Measurements from ENCODE around the gene ACOX3.
A peak's percentile ranks its signal among the peaks of the same experiment; 100 is the strongest.
"Not testable (repeated sequence)": the region's sequence is repeated elsewhere in the genome, so short reads cannot be mapped to it uniquely, and the experiment has no call there.

ACOX3 gene

DNA sequence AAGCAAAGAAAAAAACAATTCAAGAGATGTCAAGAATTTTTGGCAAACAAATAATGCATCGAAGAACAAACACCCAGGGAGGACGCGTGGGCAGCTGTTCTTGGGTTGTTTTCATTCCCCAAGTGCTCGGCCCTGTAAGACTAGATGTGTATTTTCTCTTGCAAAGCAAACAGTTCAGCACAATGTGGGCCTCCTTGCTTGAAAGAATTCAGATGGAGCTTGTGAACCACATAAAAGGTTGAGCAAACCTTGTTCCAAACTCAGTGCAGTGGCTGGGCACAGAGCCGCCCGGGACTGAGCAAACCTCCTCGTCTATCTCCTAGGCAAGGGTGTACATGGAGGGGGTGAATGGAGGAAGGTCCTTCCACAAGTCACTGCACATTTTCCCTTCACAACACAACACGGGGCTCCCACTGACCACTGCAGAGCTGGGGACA is 88.6 kb downstream of the ACOX3 start:
- peak; percentile 57 for DNase-seq

DNA sequence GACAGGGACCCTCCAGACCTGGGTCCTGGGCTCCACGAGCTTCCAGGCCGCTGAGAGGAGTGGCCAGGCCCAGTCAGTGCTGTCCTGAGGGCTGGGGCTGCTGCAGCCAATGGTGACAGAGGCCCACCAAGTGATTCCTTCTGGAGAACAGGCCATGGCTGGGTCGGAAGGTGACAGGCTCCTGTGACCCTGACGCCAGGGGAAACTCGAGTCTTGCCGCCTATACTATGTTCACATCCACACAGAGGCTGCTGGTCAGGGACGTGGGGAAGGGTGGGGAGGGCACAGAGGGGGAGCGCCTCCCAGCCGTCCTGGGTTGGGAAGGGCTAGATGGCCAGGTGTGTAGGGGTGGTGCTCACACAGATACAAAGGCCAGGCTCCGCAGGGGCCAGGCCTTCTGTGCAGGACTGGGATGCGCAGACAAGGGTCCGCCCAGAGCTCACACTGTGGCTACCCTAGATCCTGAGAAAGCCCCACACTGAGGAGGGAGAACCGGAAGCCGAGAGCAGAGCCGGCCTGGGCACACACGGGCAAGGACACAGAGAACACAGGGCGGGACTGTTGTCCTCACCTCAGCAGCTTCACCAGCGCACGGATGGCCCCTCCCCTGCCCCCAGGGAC is 89.6 kb downstream of the ACOX3 start:
- no peak for DNase-seq

DNA sequence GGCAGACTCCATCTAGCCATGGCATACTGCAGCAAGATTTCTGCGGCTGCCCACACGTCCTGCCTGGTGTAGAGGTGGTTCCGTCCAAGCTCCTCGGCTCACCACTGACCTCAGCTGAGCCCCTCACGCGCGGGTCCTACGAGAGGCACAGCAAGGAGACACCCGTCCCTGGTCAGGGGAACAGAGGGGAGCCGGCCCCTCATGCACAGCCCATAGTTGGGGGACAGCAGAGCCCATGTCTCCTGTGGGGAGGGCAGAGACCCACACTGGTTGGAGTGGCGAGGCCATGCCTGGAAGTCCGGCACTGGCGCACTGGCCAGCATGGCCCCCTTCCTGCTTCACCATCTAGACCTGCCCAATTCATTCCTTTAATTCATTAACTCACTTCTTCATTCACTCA is 90.2 kb downstream of the ACOX3 start:
- DNase-seq: no peak

DNA sequence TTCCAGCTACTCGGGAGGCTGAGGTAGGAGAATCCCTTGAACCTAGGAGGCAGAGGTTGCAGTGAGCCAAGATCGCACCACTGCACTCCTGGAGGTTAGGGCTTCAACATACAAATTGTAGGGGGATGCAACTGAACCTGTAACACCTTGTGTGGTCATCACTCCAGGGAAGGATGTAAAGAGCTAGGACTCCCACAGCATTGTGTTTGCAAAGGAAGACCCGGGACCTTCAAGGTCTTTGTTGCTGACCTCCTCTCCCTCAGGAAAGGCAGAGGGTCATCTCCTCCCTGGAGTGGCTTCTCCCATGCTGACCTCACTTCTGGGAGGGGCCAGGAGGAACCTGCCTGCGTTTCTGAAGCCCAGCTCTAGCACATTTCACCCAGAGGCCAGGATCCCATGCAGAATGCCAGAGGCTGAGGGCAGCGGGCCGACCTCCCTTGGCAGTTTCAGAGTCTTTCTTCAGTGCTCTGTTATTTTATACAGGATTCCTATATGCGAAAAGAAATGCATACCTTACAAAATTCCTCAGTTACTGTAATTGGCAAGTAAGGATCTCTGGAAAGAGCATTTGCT is 90.8 kb downstream of the ACOX3 start:
- no peak for DNase-seq

DNA sequence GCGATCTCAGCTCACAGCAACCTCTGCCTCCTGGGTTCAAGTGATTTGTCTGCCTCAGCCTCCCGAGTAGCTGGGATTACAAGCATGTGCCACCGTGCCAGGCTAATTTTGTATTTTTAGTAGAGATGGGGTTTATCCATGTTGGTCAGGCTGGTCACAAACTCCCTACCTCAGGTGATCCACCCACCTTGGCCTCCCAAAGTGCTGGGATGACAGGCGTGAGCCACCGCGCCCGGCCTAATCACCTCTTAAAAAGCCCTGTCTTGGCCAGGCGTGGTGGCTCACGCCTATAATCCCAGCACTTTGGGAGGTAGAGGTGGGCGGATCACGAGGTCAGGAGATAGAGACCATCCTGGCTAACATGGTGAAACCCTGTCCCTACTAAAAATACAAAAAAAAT is 91.3 kb downstream of the ACOX3 start:
- DNase-seq: not testable (repeated sequence)

GRCh38 chr4:8348071-8348470 is 92.5 kb downstream of the ACOX3 start:
- DNase-seq: no peak

GRCh38 chr4:8347660-8348059 is 92.9 kb downstream of the ACOX3 start:
- no peak for DNase-seq

GRCh38 chr4:8346838-8347605 is 93.5 kb downstream of the ACOX3 start:
- no peak for DNase-seq

DNA sequence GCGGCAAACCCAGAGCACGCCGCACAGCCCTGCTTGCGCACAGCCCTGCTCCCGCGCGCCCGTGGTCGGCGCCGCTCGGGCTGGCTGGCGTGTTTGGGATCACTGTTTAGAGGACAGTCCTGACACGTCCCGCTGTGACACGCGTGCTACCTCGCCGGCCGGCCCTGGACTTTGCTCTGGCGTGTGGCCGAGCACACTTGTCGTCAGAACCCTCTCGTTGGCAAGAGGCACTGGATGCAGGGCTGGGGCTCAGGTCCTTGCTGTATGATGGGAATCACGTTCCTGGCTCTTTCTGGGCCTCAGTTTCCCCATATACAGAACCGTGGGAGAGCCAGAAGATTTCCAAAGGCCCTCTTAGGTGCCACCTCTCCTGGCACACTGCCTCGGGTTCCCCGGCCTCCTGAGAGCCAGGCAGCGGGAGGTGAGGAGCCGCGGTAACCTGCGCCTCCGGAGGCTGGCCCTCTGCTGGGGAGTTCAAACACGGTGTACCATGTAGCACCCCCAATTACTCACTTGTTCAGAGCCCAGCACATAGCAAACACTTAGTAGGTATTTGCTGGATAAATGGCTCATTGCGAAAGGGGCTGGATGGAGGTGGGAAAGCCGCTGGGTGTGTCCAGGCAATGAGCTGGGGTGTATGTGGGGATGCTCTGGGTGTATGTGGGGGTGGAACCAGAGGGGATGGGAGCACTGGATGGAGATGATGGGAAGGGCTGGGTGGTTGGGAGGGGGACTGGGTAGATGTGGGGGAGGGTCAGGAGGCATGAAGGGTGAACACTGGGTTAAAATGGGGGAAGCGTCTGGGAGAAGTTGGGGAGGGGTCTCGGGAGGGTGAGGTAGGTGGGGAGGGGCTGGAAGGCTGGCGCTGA is 94.3 kb downstream of the ACOX3 start:
- no peak for DNase-seq

- no peak for DNase-seq
Observed at GRCh38 chr4:8345053-8345945, 95.2 kb downstream of the ACOX3 start.

- DNase-seq: no peak
Observed at GRCh38 chr4:8344377-8344776, 96.1 kb downstream of the ACOX3 start.

DNA sequence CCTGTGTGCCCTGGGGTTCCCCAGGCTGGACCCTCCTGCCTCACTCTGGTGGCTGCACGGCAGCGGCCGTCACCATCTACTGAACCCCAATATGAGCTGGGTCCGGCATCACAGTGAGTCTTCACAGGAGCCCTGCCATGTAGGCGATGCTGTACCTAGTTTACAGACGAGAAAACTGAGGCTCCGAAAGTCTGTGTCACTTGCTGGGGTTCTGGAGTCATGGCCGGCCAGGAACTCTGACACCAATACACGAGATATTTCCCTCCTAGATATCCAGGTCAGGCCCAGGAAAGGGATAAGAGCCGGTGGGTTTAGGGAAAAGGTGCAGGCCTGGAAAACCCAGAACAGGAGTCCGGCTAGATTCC is 96.6 kb downstream of the ACOX3 start:
- no peak for DNase-seq

DNA sequence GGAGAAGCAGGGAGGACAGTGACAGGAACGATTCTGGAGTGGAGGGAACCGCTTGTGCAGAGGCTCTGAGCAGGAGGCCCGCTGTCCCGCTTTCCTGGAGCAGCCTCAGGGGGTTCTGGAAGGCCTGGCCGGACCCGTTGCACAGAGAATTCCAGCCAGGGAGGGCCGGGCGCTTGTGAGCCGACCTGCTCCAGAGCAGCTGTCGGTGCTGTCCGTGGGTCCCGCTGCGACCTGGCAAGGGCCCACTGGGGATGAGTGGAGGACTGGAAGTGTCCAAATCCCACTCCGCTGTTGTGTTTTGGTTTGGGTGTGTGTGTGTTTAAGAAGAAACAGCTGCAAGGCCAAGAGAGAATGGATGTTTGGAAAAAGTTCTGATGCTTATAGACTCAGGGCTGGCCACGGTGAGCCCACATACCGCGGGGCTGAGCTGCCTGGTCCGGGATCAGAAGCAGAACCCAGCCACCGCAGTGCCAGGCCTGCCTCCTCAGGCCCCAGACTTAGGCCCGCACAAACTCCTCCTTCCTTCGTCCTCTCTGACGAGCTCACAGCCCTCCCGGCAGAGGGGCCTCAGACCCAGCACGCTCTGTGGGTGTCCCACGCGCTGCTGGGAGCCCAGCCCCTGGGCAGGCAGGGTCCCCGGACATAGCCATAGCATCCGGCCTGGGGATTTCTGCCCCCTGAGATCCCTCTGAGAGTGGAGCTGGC is 97.1 kb downstream of the ACOX3 start:
- DNase-seq: no peak

- DNase-seq: no peak
Observed at GRCh38 chr4:8342651-8343261, 97.8 kb downstream of the ACOX3 start.

DNA sequence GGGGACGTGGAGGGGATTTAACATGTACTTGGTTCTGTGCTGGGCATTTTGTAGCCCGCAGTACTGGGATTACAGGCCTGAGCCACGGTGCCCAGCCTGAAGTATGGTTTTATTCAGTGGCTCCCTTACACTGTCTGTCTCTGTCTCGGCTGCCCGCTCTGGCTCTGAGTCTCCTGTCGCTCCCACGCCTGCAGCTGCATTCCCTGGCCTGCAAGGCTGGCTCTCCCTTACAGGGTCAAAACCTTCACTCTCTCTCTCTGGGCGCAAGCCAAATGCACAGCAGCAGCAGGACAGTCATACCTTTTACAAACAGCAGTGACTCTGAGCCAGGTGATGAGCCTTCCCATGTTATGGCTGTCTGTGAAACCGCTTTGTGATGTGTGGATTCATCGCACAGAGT is 98.8 kb downstream of the ACOX3 start:
- DNase-seq: no peak

DNA sequence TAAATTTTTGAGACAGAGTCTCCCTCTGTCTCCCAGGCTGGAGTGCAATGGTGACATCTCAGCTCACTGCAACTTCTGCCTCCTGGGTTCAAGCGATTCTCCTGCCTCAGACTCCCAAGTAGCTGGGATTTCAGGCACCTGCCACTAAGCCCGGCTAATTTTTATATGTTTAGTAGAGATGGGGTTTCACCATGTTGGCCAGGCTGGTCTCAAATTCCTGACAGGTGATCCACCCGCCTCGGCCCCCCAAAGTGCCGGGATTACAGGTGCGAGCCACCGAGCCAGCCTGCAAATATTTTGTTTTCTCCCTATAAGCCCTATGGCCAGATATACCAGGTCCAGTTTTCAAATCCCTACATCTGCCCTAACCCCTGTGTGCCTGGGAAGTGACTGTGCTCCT is 99.2 kb downstream of the ACOX3 start:
- not testable (repeated sequence) for DNase-seq

GRCh38 chr4:8340781-8341241 is 99.7 kb downstream of the ACOX3 start:
- DNase-seq: peak; percentile 58

GRCh38 chr4:8338351-8338961 is 102.1 kb downstream of the ACOX3 start:
- no peak for DNase-seq

GRCh38 chr4:8336412-8337075 is 104.0 kb downstream of the ACOX3 start:
- DNase-seq: no peak

DNA sequence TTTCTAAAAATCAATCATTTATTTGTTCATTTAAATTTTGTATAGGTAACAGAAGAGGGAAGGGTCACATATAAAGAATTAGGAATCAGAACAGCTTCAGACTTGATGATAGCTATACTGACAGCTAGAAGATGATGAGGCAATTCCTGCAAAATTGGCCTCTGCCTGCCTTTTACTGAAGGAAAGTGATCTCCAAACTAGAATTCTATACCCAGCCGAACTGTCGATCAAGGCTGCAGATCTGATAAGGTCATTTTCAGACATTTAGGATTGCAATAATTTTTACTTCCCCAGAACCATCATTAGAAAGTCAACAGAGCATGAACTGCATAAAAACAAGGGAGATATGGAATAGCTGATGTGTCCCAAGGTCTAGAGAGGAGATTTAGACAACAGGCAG is 104.7 kb downstream of the ACOX3 start:
- DNase-seq: no peak
